Measurements from ENCODE around the gene DHRS3.

The DHRS3 gene

GRCh38 chr1:12596007-12596821 is 21.8 kb downstream of the DHRS3 start:
- DNase-seq, result no peak

- DNase-seq, result no peak
Observed at GRCh38 chr1:12595757-12596006, 22.3 kb downstream of the DHRS3 start.

- DNase-seq, result no peak
Observed at GRCh38 chr1:12594966-12595756, 22.8 kb downstream of the DHRS3 start.

- DNase-seq, result no peak
Observed at GRCh38 chr1:12594490-12594889, 23.5 kb downstream of the DHRS3 start.

GRCh38 chr1:12593621-12594066 is 24.4 kb downstream of the DHRS3 start:
- no peak for DNase-seq

GRCh38 chr1:12592496-12592895 is 25.5 kb downstream of the DHRS3 start:
- no peak for DNase-seq

- no peak for DNase-seq
Observed at GRCh38 chr1:12591267-12591938, 26.6 kb downstream of the DHRS3 start.

GRCh38 chr1:12588695-12589094 is 29.3 kb downstream of the DHRS3 start:
- DNase-seq, result no peak

GRCh38 chr1:12587981-12588640 is 29.9 kb downstream of the DHRS3 start:
- DNase-seq, result no peak

GRCh38 chr1:12585951-12586942 is 31.8 kb downstream of the DHRS3 start:
- no peak for DNase-seq

- no peak for DNase-seq
Observed at GRCh38 chr1:12585536-12585935, 32.5 kb downstream of the DHRS3 start.

GRCh38 chr1:12584900-12585525 is 33.0 kb downstream of the DHRS3 start:
- no peak for DNase-seq

GRCh38 chr1:12583484-12583883 is 34.5 kb downstream of the DHRS3 start:
- no peak for DNase-seq

GRCh38 chr1:12582649-12583048 is 35.4 kb downstream of the DHRS3 start:
- DNase-seq, result no peak

GRCh38 chr1:12581179-12581578 is 36.8 kb downstream of the DHRS3 start:
- no peak for DNase-seq

GRCh38 chr1:12580054-12580887 is 37.7 kb downstream of the DHRS3 start:
- no peak for DNase-seq

GRCh38 chr1:12578860-12579422 is 39.1 kb downstream of the DHRS3 start:
- DNase-seq, result no peak

GRCh38 chr1:12577020-12577419 is 41.0 kb downstream of the DHRS3 start:
- DNase-seq, result no peak

- no peak for DNase-seq
Observed at GRCh38 chr1:12574757-12575139, 43.3 kb downstream of the DHRS3 start.
